MV-4-11 (cell line): ENCODE measurements around the gene TOPORS.

ENCODE experiments used
- DNase-seq: peaks from one replicate; lab custom pipeline; 2025; lab: John Stamatoyannopoulos, UW

TOPORS gene

GRCh38 chr9:32503008-32503407 is 49.4 kb downstream of the TOPORS start:
- no peak for DNase-seq

GRCh38 chr9:32502464-32502863 is 49.9 kb downstream of the TOPORS start:
- DNase-seq: no peak

- DNase-seq: no peak
Observed at GRCh38 chr9:32501868-32502267, 50.5 kb downstream of the TOPORS start.

DNA sequence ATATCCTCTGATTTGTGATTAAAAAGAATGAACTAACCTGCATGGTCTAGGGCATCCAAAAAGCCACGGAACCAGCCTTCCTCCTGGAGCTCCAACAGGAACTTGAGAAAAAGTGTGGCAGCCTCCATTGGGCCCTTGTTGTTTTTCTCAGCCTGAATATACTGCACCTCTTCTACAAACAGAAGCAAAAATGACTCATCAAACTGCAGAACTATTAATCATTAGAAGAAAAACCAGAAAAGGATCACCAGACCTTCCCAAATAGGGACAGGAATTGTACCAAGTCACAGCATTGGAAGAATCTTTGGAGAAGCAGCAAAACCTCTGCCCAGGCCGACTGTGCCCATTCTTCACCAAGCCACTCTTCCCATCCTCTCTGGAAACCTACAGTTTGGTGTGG is 51.6 kb downstream of the TOPORS start:
- DNase-seq: no peak

GRCh38 chr9:32497921-32498320 is 54.5 kb downstream of the TOPORS start:
- DNase-seq: no peak

DNA sequence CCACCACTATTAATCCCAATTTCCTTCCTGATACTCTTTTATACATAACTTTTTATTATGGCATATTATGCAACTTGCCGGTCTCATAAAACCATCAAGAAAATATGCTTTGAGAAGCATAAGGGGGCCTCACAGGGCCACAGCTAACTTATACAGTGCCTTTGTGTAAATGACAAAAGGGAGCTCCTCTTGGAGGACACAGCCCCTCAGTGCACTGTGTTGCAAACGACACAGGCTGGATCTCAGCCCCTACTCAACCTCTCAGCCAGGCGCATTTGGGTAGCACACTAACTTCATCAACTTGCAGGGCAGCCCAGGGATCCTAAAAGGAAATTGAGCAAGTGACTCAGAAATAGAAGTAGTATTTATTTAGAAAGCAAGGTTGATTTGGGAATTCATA is 61.8 kb downstream of the TOPORS start:
- DNase-seq: no peak
